ENCODE measurements around the gene GBX1.

DNA sequence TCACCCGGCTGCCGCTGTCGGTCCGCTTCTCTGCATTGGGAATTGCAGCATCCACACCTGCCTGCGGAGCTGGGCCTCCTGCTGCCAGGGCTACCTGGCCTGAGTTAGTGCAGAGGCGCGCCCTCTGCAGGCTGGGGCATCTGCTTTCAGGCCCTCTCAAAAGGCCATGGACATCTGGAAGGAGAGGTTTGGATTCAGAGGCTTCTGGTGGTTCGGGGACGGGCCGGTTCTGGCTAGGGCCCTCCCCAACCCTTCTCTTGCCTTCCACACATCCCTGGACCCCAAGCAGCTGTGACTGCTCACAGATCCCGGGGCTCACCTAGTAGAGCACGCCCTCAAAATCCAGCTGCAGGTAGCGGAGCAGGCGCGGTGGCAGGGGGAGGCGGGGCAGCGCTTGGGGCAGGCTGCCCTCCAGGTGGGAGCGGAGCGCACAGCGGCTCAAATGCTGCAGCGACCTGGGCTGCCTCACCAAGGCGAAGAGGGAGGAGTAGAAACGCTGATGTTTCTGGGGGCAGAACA lies 8.4 kb upstream of the GBX1 start:
- TF ChIP-seq, protein P1, sequence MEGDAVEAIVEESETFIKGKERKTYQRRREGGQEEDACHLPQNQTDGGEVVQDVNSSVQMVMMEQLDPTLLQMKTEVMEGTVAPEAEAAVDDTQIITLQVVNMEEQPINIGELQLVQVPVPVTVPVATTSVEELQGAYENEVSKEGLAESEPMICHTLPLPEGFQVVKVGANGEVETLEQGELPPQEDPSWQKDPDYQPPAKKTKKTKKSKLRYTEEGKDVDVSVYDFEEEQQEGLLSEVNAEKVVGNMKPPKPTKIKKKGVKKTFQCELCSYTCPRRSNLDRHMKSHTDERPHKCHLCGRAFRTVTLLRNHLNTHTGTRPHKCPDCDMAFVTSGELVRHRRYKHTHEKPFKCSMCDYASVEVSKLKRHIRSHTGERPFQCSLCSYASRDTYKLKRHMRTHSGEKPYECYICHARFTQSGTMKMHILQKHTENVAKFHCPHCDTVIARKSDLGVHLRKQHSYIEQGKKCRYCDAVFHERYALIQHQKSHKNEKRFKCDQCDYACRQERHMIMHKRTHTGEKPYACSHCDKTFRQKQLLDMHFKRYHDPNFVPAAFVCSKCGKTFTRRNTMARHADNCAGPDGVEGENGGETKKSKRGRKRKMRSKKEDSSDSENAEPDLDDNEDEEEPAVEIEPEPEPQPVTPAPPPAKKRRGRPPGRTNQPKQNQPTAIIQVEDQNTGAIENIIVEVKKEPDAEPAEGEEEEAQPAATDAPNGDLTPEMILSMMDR (IDR thresholded peaks at IDR 0.05) = no peak
- TF ChIP-seq POLR2A (IDR thresholded peaks at IDR 0.05) = no peak
- TF ChIP-seq EP300 (IDR thresholded peaks at IDR 0.05) = no peak

Data from suprapubic skin (tissue), 3 donors.